Measurements from ENCODE around the gene HOXD8.

HOXD8 gene

DNA sequence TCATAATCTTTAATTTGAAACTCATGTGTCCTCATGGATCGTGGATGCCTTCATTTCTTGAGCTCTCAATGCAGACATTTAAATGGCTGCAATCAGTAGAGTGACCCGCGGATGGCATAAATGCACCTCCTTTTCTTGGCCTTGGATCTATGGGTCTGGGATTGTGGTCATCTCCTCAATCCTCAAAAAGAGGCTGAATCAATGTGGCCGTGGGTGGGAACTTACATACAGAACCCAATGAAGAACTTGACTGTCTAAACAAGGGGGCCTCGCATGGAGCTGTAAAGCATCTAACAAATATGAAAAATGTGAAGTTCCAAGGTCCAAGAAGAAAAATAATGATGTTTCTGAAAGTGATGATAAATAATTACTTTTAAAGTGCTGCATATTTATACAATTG, 34.1 kb upstream of the HOXD8 start:
- no peak for TF ChIP-seq SIN3A (IDR thresholded peaks at IDR 0.05; ENCODE audit: borderline replicate concordance, insufficient read depth, low read length)
- TF ChIP-seq, protein P1, sequence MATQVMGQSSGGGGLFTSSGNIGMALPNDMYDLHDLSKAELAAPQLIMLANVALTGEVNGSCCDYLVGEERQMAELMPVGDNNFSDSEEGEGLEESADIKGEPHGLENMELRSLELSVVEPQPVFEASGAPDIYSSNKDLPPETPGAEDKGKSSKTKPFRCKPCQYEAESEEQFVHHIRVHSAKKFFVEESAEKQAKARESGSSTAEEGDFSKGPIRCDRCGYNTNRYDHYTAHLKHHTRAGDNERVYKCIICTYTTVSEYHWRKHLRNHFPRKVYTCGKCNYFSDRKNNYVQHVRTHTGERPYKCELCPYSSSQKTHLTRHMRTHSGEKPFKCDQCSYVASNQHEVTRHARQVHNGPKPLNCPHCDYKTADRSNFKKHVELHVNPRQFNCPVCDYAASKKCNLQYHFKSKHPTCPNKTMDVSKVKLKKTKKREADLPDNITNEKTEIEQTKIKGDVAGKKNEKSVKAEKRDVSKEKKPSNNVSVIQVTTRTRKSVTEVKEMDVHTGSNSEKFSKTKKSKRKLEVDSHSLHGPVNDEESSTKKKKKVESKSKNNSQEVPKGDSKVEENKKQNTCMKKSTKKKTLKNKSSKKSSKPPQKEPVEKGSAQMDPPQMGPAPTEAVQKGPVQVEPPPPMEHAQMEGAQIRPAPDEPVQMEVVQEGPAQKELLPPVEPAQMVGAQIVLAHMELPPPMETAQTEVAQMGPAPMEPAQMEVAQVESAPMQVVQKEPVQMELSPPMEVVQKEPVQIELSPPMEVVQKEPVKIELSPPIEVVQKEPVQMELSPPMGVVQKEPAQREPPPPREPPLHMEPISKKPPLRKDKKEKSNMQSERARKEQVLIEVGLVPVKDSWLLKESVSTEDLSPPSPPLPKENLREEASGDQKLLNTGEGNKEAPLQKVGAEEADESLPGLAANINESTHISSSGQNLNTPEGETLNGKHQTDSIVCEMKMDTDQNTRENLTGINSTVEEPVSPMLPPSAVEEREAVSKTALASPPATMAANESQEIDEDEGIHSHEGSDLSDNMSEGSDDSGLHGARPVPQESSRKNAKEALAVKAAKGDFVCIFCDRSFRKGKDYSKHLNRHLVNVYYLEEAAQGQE (IDR thresholded peaks at IDR 0.05; ENCODE audit: insufficient read depth in 1 of 2, low read depth in 2 of 2, low read length in 2 of 2) = no peak
- no peak for TF ChIP-seq TAF1 (IDR thresholded peaks at IDR 0.05; ENCODE audit: borderline replicate concordance, insufficient read depth, low read length)
- no peak for TF ChIP-seq FOXP2 (optimal IDR thresholded peaks at IDR 0.05; ENCODE audit: borderline replicate concordance, extremely low read depth, extremely low read length, insufficient read depth)
- no peak for TF ChIP-seq POLR2AphosphoS5 (IDR thresholded peaks at IDR 0.05; ENCODE audit: low read depth, low read length)

- no peak for TF ChIP-seq TAF1 (IDR thresholded peaks at IDR 0.05; ENCODE audit: borderline replicate concordance, insufficient read depth, low read length)
Observed at GRCh38 chr2:176096243-176096985, 33.1 kb upstream of the HOXD8 start.

- TF ChIP-seq TAF1 (IDR thresholded peaks at IDR 0.05; ENCODE audit: borderline replicate concordance, insufficient read depth, low read length) = no peak
- TF ChIP-seq FOXP2 (optimal IDR thresholded peaks at IDR 0.05; ENCODE audit: borderline replicate concordance, extremely low read depth, extremely low read length, insufficient read depth) = no peak
- TF ChIP-seq SIN3A (IDR thresholded peaks at IDR 0.05; ENCODE audit: borderline replicate concordance, insufficient read depth, low read length) = no peak
- TF ChIP-seq POLR2AphosphoS5 (IDR thresholded peaks at IDR 0.05; ENCODE audit: low read depth, low read length) = no peak
- TF ChIP-seq, protein P1 (IDR thresholded peaks at IDR 0.05; ENCODE audit: insufficient read depth in 1 of 2, low read depth in 2 of 2, low read length in 2 of 2) = no peak
Observed at GRCh38 chr2:176096986-176097819, 32.3 kb upstream of the HOXD8 start.

- no peak for TF ChIP-seq POLR2AphosphoS5 (IDR thresholded peaks at IDR 0.05; ENCODE audit: low read depth, low read length)
- TF ChIP-seq SIN3A (IDR thresholded peaks at IDR 0.05; ENCODE audit: borderline replicate concordance, insufficient read depth, low read length) = no peak
- TF ChIP-seq FOXP2 (optimal IDR thresholded peaks at IDR 0.05; ENCODE audit: borderline replicate concordance, extremely low read depth, extremely low read length, insufficient read depth) = no peak
- TF ChIP-seq, protein P1 (IDR thresholded peaks at IDR 0.05; ENCODE audit: insufficient read depth in 1 of 2, low read depth in 2 of 2, low read length in 2 of 2) = no peak
- TF ChIP-seq TAF1 (IDR thresholded peaks at IDR 0.05; ENCODE audit: borderline replicate concordance, insufficient read depth, low read length) = no peak
Observed at GRCh38 chr2:176097820-176098365, 31.6 kb upstream of the HOXD8 start.

DNA sequence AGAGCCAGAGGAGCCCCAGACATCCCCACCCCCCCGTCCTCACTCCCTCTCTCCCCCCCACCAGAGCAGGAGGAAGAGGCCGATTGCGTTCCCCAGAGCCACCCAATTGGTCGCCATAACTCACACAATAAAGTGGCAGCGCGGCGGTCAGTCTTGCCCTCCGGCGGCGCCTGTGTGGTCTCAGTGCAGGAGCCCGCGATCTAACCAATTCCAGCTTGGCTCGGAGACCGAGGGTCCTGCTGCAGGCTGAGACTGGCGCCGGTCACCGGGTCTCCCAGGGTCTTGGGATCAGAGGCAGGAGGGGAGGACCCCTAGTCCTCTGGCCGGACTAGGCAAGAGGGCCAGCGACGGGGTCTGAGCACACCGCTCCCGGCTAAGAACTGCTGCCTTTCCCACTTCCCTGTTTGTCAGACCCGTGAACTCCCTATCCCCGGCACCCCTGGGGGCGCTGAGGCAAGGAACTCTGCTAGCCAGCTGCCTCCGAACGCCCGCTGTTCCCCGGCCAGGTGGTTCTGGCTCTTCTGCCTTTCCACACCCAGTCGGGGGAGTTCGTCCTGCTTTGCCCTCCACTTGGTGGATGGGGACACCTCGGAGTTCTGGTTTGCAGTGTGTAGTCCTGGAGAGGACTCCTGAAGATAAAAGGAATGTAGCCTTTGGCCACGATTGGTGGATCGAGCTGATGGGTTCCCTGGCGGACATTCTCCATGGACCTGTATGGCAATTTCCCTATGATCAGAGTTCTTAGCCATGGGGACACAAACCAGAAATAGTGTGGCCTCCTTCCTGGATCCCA, 30.9 kb upstream of the HOXD8 start:
- TF ChIP-seq POLR2AphosphoS5 (IDR thresholded peaks at IDR 0.05; ENCODE audit: low read depth, low read length) (no peak), FOXP2 (optimal IDR thresholded peaks at IDR 0.05; ENCODE audit: borderline replicate concordance, extremely low read depth, extremely low read length, insufficient read depth) (no peak), SIN3A (IDR thresholded peaks at IDR 0.05; ENCODE audit: borderline replicate concordance, insufficient read depth, low read length) (no peak), TAF1 (IDR thresholded peaks at IDR 0.05; ENCODE audit: borderline replicate concordance, insufficient read depth, low read length) (no peak)
- TF ChIP-seq, protein P1 (IDR thresholded peaks at IDR 0.05; ENCODE audit: insufficient read depth in 1 of 2, low read depth in 2 of 2, low read length in 2 of 2) = no peak
